GM19238 (cell line): Measurements from ENCODE around the gene CALR.
"Not testable (repeated sequence)": the region's sequence is repeated elsewhere in the genome, so short reads cannot be mapped to it uniquely, and the experiment has no call there.

Experiments
- DNase-seq: peaks from one replicate; pipeline ENCODE4 v3.0.0; 2011; ENCODE audit warnings: low spot score; ENCODE audit not compliant: insufficient read length

CALR gene

DNA sequence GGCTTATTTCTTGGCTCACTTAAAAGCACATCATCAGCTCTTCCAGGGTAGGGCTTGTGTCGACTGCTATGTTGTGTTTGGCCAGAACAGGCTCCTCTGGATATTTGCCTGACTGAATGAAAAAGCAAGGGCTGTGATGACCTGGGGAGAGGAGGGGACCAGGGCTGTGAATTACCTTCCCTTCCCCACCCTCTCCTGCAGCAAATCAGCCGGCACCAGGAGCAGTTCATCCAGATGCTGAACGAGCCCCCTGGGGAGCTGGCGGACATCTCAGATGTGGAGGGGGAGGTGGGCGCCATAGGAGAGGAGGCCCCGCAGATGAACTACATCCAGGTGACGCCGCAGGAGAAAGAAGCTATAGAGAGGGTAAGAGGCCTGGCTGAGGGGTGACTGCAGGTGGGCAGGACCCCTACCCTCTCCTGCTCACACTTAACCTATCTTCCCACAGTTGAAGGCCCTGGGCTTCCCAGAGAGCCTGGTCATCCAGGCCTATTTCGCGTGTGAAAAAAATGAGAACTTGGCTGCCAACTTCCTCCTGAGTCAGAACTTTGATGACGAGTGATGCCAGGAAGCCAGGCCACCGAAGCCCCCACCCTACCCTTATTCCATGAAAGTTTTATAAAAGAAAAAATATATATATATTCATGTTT, 14.2 kb downstream of the CALR start:
- DNase-seq, result no peak

DNA sequence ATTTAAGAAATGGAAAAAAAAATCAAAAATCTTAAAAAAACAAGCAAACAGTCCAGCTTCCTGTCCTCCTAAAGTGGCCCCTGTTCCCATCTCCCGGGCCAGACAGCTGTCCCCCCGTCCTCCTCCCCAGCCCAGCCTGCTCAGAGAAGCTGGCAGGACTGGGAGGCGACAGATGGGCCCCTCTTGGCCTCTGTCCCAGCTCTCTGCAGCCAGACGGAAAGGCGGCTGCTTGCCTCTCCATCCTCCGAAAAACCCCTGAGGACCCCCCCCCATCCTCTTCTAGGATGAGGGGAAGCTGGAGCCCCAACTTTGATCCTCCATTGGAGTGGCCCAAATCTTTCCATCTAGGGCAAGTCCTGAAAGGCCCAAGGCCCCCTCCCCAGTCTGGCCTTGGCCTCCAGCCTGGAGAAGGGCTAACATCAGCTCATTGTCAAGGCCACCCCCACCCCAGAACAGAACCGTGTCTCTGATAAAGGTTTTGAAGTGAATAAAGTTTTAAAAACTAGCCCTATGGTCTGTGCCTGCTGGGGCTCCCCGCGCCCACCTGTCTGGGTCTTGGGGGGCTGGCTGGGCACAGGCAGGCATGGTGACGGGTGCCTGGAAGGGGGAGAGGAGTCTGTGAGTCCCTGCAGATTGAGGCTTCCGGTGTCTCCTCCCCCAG, 14.9 kb downstream of the CALR start:
- DNase-seq, result no peak

DNA sequence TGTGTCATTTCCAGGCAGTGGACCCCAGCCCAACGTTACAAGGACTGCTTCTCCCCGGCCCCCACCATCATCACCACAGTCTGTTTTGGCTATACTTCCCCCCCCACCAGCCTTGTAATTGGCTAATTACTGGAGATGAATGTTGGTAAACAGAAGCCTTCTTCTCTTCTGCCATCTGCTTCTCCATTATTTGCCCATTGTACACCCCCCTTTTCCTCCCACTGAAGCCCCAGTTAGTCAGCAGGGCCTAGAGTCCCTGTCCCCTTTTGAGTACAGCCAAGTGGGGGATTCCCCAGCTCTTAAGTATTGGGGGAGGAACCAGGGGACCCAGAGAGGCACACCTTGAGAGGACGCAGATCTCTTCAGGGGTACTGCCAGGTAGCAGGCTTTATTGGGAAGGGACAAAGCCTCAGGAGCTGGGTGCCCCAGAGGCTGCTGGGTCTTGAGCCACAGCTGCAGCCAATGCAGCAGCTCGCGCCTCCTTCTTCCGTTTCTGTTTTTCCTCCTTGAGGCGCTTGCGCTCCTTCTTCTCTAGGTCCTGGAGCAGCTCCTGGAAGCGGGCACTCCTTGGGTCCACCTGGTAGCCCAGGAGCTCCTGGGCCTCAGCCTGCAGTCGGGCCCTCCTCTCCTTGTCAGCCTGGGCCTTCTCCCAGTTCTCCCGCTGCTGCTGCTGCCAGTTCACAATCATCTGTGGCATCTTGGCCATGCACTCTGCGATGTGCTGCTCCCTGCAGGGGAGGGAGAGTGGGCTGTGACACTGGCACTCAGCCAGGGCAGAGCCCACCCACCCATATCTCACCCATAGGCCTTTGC, 15.6 kb downstream of the CALR start:
- no peak for DNase-seq

DNA sequence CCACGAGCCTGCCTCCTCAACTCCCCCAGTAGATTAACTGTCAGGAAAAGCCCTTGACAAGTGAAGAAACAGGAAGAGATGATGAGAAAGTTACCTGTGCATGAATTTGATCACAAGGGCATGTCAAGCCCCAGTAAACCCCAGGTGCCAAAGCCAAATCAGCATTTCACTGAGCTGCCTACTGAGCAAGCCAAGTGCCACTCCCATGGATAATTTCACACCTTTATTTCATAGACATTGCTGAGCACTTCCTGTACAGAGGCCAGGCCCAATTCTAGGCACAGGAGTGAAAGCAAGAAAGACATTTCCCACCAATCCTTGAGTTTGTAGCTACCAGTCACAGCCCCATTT, 16.2 kb downstream of the CALR start:
- DNase-seq, result no peak

DNA sequence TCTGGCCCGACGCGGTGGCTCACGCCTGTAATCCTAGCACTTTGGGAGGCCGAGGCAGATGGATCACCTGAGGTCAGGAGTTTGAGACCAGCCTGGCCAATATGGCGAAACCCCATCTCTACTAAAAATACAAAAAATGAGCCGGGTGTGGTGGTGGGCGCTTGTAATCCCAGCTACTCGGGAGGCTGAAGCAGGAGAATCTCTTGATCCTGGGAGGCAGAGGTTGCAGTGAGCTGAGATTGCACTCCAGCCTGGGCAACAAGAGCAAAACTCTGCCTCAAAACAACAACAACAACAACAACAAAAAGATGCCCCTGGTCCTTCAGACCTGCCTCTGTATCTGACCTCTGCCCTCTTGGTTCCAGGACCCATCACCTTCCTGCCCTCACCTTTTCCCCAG, 17.2 kb downstream of the CALR start:
- DNase-seq, result not testable (repeated sequence)

DNA sequence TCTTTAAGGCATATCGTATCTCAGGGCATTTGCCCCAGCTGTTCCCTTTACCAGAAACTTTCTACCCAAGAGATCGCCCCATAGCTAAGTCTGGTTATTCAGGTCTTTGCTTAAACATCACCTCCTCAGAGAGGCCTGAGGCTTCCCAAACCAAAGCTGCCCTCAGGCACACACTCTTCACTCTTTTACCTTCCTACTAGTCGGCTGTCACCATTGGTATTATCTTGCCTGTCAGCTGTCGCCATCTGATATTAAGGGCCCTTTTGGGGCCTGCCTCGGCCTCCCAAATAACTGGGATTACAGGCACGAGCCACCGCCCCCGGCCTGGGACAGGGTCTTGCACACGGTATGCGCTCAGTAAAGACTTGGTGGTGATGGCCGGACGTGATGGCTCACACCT, 17.6 kb downstream of the CALR start:
- no peak for DNase-seq

DNA sequence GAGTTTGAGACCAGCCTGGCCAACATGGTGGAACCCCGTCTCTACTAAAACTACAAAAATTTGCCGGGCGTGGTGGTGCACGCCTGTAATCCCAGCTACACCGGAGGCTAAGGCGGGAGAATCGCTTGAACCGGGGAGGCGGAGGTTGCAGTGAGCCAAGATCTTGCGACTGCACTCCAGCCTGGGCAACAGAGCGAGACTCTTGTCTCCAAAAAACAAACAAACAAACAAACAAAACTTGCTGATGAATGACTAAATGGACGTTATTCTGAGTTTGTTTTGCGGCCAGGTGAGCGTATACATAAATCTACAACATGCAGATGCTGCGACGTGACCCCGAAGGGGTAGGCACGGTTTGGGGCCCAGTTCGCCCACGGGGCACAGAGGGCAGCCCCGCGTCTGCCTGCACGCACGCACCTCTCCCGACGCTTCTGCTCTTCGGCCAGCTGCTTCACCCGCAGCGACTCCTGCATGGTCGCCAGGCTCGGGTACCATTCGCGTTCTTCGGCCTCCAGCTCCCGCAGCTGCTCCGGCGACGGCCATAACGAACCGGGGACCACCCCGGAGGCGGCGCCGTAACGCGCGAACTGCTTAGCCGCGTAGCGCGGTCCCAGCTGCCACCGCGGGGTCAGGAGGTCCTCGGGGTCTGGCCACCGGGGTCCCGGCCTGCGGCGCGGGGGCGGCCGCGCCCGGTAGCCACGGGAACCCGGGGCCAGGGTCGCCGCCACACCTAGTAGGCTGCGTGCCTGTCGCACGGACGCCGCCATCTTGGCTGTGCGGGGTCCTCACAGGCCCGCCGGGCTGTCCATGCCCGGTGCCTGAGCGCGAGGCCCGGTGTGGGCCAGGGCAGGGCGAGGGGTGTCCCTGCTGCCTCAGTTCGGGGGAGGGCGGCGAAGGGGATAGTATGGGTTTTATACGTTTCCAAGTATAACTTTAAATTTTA, 18.3 kb downstream of the CALR start, which contains the start of gene GADD45GIP1:
Gene GADD45GIP1 (minus strand): TSS at position 778 of the 943 bp plus-strand sequence. CDS start 11 bp downstream, at position 767.
- DNase-seq, result peak; percentile 81

DNA sequence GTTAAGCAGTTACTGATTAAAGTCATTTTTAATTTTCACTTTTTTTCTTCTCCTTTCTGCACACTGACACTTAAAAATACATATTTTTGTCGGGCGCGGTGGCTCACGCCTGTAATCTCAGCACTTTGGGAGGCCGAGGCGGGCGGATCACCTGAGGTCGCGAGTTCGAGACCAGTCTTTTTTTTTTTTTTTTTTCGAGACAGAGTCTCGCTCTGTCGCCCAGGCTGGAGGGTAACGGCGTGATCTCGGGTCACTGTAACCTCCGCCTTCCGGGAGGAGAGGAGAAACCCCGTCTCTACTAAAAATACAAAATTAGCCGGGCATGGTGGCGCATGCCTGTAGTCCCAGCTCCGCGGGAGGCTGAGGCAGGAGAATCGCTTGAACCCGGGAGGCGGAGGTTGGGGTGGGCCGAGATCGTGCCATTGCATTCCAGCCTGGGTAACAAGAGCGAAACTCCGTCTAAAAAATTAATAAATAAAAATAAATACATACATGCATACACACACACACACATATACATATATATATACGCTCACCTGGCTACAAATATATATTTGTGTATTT, 19.1 kb downstream of the CALR start:
- DNase-seq, result not testable (repeated sequence)

DNA sequence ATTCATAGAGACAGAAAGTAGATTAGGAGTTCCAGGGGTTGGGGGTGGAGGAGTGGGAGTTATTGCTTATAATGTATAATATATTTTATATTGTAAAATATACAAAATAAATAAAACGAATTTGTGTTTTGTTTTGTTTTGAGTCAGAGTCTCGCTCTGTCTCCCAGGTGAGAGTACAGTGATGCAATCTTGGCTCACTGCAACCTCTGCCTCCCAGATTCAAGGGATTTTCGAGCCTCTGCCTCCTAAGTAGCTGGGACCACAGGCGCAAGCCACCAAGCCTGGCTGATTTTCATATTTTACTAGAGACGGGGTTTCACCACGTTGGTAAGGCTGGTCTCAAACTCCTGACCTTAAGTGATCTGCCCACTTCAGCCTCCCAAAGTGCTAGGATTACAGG, 21.1 kb downstream of the CALR start:
- DNase-seq, result no peak

DNA sequence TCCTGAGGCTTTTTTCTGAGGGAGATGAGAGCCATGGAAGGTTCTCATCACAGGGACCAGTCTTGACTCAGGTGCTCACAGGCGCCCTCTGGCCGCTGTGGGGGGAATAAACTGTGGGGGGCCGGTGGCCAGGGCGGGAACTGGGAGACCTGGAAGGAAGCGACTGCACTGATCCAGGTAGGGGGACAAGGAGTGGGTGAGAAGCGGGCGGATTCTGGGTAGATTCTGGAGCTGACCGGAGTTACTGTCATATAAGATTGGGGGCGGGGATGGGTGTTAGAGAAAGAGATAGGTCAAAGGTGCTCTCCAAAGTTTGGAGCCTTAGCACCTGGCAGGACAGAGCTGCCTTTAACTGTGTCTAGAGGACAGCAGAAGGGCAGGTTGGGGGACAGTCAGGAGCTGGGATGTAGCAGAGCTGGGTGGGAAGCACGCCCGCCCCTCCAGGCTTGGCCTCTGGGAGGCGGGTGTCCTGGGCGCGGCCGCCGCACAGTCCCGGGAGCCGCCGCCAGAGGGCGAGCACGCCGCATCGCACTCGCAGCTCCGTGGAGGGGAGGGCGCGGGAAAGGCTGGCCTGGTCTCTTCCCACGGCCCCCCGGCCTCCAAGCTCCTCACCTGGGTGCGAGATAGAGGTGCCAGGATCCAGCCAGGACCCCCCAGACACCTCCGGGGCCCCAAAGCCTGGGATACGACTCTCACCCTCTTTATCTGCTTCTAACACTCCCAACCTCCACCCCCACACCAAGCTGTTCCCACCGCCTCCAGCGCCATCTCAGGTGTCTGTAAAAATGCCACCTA, 26.8 kb downstream of the CALR start:
- DNase-seq, result peak; percentile 84

DNA sequence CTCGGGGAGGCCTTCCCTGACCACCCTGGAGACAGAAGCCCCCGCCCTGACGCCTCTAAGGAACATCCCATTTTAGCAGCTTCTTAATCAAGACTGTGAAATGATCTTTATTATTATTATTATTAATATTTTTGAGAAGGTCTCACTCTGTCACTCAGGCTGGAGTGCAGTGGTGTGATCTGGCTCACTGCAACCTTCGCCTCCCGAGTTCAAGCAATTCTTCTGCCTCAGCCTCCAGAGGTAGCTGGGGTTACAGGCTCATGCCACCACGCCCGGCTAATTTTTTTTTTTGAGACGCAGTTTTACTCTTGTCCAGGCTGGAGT, 27.4 kb downstream of the CALR start:
- no peak for DNase-seq

DNA sequence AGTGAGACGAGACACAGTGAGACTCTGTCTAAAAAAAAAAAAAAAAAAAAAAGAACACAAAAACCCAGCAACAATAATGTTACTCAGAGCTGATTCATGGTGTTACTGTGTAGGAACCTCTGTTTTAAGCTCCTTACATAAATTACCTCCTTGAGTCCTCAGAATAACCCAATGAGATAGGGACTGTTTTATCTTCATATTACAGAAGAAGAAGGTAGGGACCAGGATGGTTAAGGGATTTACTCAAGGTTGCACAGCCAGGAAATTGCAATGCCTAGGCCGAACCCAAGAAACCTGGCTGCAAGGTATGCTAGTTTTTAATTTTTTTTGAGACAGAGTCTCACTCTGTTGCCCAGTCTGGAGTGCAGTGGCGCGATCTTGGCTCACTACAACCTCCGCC, 29.5 kb downstream of the CALR start:
- no peak for DNase-seq

DNA sequence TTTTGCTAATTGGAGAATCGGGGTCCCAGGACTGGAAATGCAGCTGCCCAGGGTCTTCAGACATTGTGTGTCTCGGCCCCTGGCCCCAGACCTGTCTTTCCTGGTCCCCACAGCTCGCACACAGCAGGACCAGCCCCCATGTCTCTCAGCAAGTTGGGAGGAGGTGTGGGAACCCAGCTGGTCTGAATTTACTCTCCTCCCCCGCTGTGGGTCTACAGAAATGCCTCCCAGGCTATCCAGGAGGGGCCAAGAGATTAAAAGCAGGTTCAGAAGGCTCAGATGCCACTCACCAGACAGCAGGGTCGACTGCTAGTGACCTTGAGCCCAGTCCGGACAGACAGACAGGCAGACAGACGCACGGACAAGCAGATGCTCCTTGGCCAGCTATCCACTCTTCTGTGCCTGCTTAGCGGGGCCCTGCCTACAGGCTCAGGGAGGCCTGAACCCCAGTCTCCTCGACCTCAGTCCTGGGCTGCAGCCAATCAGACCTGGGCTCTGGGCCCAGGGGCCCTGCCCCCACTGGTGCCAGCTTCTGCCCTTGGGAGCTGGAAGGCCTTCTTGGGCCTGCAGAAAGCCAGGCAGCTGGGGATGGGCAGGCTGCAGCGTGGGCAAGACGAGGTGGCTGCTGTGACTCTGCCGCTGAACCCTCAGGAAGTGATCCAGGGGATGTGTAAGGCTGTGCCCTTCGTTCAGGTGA, 31.0 kb downstream of the CALR start, which contains the start of gene DAND5:
Gene DAND5 (plus strand): TSS at position 285 of the 697 bp plus-strand sequence. CDS start 85 bp downstream, at position 370.
- no peak for DNase-seq

DNA sequence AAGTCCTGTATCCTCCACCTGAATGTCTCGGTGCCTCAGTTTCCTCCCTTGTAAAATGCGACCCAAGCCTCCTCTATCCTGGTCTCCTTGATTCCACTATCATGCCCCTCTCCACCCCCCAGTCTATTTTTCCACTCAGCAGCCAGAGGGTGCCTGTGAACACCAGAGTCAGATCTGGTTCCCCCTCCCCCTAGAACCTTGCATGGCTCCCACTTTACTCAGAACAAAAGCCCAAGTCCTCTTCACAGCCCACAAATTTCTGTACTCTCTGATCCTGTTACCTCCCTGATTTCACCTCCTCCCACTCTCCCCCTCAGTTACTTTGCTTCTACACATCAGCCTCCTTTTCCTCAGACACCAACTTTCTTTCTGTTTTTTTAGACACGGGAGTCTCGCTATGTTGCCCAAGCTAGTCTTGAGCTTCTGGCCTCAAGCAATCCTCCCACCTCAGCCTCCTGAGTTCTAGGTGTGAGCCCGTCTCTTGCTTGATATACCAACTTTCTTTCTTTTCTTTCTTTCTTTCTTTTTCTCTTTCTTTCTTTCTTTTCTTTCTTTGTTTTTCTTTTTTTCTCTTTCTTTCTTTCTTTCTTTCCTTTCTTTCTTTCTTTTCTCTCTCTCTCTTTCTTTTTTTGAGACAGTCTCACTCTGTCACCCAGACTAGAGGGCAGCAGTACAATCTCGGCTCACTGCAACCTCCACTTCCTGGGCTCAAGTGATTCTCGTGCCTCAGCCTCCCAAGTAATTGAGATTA, 31.8 kb downstream of the CALR start:
- DNase-seq, result no peak

DNA sequence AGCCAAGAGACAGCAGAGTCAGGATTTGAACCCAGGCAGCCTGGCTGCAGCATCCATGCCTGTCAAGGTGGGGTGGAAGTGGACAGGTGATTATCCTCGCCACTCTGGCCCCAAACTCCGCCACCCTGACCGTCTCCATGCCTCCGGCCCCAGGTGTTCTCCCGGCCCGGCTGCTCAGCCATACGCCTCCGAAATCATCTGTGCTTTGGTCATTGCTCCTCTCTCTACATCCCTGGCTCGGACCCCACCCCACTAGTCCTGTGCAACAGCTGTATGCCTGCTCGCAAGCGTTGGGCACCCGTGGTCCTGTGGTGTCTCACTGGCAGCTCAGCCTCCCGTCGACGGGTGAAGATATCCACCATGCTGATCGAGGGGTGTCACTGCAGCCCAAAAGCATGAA, 34.8 kb downstream of the CALR start:
- DNase-seq, result no peak

DNA sequence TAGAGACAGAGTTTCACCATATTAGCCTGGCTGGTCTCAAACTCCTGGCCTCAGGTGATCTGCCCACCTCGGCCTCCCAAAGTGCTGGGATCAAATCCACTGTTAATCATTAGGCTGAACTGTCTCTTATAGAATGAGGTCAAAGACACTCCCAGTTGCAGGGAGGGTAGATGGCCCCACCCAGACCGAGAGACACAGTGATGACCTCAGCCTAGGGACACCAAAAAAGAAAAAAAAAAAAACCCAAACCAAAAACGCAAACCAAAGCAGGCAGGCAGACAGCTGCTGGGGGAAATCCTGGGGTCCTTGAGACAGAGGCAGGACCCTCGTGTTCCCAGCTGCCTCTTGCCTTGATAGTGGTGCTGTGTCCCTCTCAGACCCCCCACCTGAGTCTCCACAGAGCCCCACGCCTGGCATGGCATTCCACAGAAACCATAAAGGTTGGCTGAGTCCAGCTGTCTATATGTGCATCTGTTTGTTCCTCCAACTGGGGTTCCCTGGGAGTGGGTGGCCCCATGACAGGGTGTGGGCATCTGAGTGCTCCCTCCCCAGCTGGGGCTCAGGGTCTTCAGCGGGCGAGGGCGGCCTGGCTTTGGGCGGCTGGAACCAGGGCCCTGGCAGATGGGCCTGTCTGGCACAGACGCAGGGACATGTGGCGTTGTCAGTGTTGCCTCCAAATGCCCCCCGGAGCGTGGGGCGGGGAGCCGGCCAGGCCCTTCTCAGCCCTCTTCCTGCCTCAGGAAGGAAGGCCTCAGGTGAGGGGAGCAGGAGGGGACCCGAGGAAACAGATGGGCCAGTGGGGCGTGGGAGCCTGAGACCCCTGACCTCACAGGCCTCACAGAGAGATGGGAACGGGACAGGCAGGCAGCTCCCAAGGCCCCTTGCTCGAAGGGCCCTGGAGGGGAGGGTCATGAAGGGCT, 36.2 kb downstream of the CALR start:
- DNase-seq, result no peak

DNA sequence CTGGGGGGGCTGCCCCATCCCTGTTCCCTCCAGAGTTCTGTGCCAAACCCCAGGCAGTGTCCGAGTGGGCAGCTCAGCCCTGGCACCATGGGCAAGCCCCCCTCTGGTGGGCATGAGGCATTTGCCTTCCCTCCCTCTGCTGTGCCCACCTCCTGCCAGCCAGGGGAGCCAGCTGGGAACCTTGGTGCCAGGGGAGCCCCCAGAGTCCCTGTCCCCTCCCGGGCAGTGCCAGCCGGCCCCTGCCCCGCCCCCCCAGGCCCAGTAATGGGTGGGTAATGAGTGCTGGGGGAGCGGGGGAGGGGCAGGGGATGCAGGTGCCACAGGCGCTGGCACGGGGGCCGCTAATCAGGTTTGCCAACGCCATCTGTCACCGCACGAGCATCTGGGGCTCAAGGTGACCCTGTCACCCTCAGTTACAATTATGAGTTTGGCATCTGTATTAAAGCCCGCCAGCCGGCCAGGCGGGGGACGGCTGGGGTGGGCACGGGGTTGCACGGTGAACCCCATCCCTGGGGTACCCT, 36.9 kb downstream of the CALR start:
- DNase-seq, result no peak

DNA sequence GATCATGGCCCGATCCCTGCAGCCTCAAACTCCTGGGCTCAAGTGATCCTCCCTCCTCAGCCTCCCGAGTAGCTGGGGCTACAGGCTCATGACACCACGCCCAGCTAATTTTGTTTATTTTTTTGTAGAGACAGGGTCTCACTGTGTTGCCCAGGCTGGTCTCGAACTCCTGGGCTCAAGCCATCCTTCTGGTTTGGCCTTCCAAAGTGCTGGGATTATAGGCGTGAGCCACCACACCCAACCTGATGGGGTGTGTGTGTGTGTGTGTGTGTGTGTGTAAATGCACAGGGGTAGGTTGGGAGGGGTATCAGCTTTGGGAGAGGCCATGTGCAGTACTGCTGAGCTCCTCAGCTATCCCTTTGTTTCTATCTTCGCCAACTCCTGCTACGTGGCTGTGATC, 37.7 kb downstream of the CALR start:
- DNase-seq, result not testable (repeated sequence)
